HepG2 (cell line): ENCODE results near the gene PTGIS. TPM values are rescaled to one million over a fixed set of nuclear protein-coding genes. Genes with fewer than 3 reads are reported as not detected.
A peak's percentile ranks its signal among the peaks of the same experiment; 100 is the strongest.

ENCODE experiments used
- AGO2 ChIP-seq: fragments of 200-400 bp; formaldehyde crosslinking; optimal IDR thresholded peaks from 2 replicates; pipeline ENCODE3; 2017; ENCODE audit warnings: mild to moderate bottlenecking, low read depth, low read length, moderate library complexity
- ARNT2 ChIP-seq: sonication (generic); formaldehyde crosslinking; IDR thresholded peaks from 2 replicates; pipeline ENCODE4 v1.8.0; 2022; ENCODE audit warnings: mild to moderate bottlenecking, low read depth, missing genetic modification reagents, moderate library complexity
- CERS6 ChIP-seq: sonication (generic); formaldehyde crosslinking; IDR thresholded peaks from 2 replicates; pipeline ENCODE4 v1.5.0; 2020; ENCODE audit warnings: missing genetic modification reagents
- DZIP1 ChIP-seq: sonication (generic); formaldehyde crosslinking; IDR thresholded peaks from 2 replicates; pipeline ENCODE4 v1.5.0; 2020; ENCODE audit warnings: mild to moderate bottlenecking, missing genetic modification reagents
- KLF12 ChIP-seq: sonication (generic); formaldehyde crosslinking; IDR thresholded peaks from 2 replicates; pipeline ENCODE4 v1.4.0; 2020; ENCODE audit warnings: missing genetic modification reagents, borderline replicate concordance
- PHF21A ChIP-seq: sonication (generic); formaldehyde crosslinking; IDR thresholded peaks from 2 replicates; pipeline ENCODE4 v1.5.0; 2020; ENCODE audit warnings: mild to moderate bottlenecking, missing genetic modification reagents
- ZBTB42 ChIP-seq: sonication (generic); formaldehyde crosslinking; IDR thresholded peaks from 2 replicates; pipeline ENCODE4 v1.5.0; 2020; ENCODE audit warnings: mild to moderate bottlenecking, missing genetic modification reagents
- ZNF331 ChIP-seq: sonication (generic); formaldehyde crosslinking; IDR thresholded peaks from 2 replicates; pipeline ENCODE4 v1.4.0; 2020; ENCODE audit warnings: missing genetic modification reagents
- ZNF564 ChIP-seq: sonication (generic); formaldehyde crosslinking; IDR thresholded peaks from 2 replicates; pipeline ENCODE4 v1.8.1; 2023; ENCODE audit warnings: mild to moderate bottlenecking, missing genetic modification reagents
- ZNF609 ChIP-seq: sonication (generic); formaldehyde crosslinking; IDR thresholded peaks from 2 replicates; pipeline ENCODE4 v1.4.0; 2020; ENCODE audit warnings: mild to moderate bottlenecking, missing genetic modification reagents, borderline replicate concordance
- ZNF670 ChIP-seq: sonication (generic); formaldehyde crosslinking; IDR thresholded peaks from 2 replicates; pipeline ENCODE4 v1.8.0; 2022; ENCODE audit warnings: mild to moderate bottlenecking, missing genetic modification reagents, borderline replicate concordance
- polyA plus RNA-seq, 8 experiments: library from polyadenylated mRNA; depleted of rRNA in 3 of 8; stranded (reverse) in 7 of 8; unstranded in 1 of 8; fragments of >200 nt; fragmentation: Illumina TruSeq in 4 of 8; extraction: Trizol in 4 of 8; gene quantifications; 2 replicates each; pipeline versions ENCODE4 v1.2.1 to v1.2.3, GENCODE V29; 2011 to 2016; ENCODE audit warnings: low read depth in 4 of 8, missing spikeins in 1 of 8, mixed read lengths in 1 of 8; ENCODE audit not compliant: insufficient read depth in 1 of 8
- total RNA-seq, 5 experiments: library from RNA; depleted of rRNA; stranded (reverse); fragments of >200 nt; fragmentation: Illumina TruSeq; extraction: Trizol; gene quantifications; 2 replicates each; pipeline ENCODE4 v1.2.3, GENCODE V29; 2016; ENCODE audit warnings: low read depth in 1 of 5
- TF ChIP-seq, protein P1 (sequence below): sonication (generic); formaldehyde crosslinking; IDR thresholded peaks from 2 replicates; pipeline ENCODE4 v1.9.0; 2022; ENCODE audit warnings: missing genetic modification reagents, mild to moderate bottlenecking, borderline replicate concordance
- TF ChIP-seq, protein P2 (sequence below): sonication (generic); formaldehyde crosslinking; IDR thresholded peaks from 2 replicates; pipeline ENCODE4 v1.5.1; 2020; ENCODE audit warnings: missing genetic modification reagents, mild to moderate bottlenecking, borderline replicate concordance

The PTGIS gene
- total and polyA plus RNA-seq, 2 of the 13 experiments (the other 11 are each of a cell fraction or from before 2014, with no cell fraction given): not detected

DNA sequence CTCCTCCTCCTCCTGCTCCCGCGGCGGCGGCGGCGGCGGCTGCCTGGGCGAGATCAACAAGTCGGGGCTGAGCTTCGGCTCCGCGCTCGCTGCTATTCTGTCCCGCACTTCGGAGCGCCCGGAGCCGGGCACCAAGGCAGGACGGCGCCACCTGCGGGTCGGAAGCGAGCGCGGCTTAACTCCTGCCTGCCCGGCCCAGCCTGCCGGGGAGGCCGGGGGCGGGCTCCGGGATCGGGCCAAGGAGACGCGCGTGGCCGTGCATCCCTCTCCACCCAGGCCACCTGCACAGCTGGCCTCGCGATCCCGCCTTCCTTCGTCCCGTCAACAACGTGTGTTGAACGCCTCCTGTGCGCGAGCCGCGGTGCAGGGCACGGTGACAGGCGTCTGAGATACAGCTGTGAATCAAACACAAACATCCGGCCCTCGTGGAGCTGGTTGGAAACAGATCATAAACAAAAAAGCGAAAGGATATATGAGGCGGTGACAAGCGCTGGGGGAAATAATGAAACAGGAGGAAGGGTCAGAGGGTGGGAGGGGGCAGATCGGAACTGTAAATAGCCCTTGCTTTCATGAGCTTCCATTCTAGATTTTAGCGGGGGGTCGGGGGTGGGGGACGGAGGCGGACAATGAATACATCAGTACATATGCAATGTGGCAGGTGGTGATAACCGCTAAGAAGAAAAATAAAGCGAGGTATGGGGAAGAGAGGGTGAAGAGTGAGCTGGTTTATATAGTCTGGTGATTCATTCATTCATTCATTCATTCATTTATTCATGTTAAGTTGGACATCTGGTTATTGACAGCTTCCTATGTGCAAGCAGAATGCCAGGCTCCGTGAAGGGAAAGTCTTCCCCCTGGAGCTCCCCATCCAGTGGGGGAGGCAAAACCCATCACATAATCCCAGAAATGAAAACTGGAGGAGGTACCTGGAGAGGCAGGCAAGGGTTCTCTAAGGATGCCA, 83.5 kb downstream of the PTGIS start (continued):
- TF ChIP-seq ZNF609 (CRISPR knock-in tag) (no peak), KLF12 (CRISPR knock-in tag) (no peak), ZBTB42 (CRISPR knock-in tag) (no peak), PHF21A (CRISPR knock-in tag) (no peak), CERS6 (no peak), ARNT2 (CRISPR knock-in tag) (peak; percentile 81), ZNF564 (CRISPR knock-in tag) (peak; percentile 70; the same call in 1 of the 2 replicates), ZNF331 (CRISPR knock-in tag) (peak; percentile 73), DZIP1 (CRISPR knock-in tag) (no peak), AGO2 (no peak), ZNF670 (CRISPR knock-in tag) (no peak)
- TF ChIP-seq, protein P1, sequence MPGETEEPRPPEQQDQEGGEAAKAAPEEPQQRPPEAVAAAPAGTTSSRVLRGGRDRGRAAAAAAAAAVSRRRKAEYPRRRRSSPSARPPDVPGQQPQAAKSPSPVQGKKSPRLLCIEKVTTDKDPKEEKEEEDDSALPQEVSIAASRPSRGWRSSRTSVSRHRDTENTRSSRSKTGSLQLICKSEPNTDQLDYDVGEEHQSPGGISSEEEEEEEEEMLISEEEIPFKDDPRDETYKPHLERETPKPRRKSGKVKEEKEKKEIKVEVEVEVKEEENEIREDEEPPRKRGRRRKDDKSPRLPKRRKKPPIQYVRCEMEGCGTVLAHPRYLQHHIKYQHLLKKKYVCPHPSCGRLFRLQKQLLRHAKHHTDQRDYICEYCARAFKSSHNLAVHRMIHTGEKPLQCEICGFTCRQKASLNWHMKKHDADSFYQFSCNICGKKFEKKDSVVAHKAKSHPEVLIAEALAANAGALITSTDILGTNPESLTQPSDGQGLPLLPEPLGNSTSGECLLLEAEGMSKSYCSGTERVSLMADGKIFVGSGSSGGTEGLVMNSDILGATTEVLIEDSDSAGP (CRISPR knock-in tag): peak; percentile 76; the same call in 1 of the 2 replicates
- TF ChIP-seq, protein P2, sequence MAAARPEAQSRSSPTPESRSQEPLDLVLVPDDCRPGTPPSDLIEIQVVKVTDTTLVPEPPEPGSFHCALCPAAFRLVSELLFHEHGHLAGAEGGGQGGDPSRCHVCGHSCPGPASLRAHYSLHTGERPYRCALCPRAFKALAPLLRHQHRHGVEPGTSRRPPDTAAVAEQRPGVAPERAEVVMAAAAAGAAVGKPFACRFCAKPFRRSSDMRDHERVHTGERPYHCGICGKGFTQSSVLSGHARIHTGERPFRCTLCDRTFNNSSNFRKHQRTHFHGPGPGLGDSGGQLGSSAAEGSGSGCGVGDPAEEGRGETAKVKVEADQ (CRISPR knock-in tag): peak; percentile 56; the same call in 1 of the 2 replicates
